DMS153 (cell line): ENCODE data around the gene CSNK2A3.
"Not testable (repeated sequence)": the region's sequence is repeated elsewhere in the genome, so short reads cannot be mapped to it uniquely, and the experiment has no call there.

Source experiments
- DNase-seq: peaks from one replicate; lab custom pipeline; 2025; lab: John Stamatoyannopoulos, UW

CSNK2A3 gene

GRCh38 chr11:11379661-11380060 lies 26.6 kb upstream of the CSNK2A3 start:
- no peak for DNase-seq

DNA sequence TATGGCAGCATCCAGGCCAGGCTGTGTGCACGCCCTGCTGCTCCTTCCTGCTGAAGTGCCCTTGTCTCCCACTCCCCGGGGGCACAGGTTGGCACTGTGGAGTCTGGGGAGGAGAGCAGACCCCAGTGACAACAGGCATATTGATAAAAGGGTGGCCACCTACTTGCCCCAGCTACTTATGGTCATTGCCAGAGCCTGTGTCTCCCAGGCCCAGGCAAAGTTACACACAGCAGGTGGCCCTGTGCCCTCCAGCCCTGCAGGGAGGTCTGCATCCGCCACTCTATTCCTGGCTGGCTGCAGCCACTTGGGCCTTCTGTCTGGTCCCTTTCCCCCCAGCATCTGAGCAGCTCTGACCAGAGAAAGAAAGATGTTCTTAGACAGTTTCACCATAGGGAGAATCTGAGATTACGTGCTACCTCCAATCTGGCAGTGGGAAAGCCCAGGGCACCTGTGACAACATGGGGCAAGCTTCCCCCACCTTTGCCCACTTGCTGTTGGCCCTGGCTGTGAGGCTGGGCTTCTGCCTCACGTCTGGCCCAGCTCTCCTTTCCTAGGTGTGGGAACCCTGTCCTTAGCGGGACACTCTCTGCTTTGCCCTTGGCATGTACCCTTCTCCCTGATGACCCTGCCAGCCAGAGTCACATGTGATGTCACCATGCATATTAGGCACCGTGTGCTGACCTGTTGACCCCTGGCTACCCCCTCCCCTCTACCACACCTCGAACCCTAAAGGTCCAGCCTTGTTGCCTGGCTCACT lies 25.3 kb upstream of the CSNK2A3 start:
- no peak for DNase-seq

GRCh38 chr11:11374358-11375148 lies 21.5 kb upstream of the CSNK2A3 start:
- no peak for DNase-seq

GRCh38 chr11:11373934-11374333 lies 20.9 kb upstream of the CSNK2A3 start:
- DNase-seq = no peak

DNA sequence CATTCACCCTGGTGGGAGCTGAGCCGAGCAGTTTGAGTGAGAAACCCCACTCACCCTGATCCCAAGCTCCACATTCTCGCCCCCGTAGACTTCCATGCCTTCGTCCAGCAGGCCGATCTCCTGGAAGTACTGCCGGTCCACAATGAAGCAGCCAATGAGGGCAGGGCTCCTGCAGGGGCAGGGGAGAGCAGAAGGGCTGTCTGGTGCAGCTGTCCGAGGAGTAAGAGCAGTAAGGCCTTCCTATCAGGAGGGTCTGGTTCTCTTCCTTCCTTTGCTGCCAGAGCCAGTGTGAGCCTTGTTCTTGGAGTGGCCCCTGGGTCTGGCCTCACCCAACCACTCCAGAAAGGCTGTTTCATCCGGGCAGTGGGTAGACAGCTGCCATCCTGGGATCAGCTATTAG lies 19.4 kb upstream of the CSNK2A3 start:
- no peak for DNase-seq

DNA sequence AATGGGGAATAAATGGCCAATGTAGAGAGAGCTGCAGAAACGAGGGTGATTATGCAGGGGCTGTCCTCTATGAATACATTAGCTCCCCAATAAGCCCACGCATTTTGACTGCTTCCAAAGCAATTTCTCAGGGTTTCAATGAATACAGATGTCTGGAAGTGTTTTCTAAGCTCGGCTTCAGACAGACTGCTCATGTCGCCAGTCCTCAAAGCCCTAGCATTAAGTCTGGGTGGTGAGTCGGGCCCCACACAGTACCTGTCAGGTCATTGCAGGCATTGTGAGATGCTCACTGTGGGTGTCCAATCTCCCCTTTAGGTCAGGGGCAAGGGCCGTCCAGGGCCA lies 17.9 kb upstream of the CSNK2A3 start:
- no peak for DNase-seq

- DNase-seq = no peak
Measured at GRCh38 chr11:11370255-11370961, 17.4 kb upstream of the CSNK2A3 start.

- no peak for DNase-seq
Measured at GRCh38 chr11:11366793-11367192, 13.7 kb upstream of the CSNK2A3 start.

- DNase-seq = no peak
Measured at GRCh38 chr11:11363674-11364073, 10.6 kb upstream of the CSNK2A3 start.

GRCh38 chr11:11359611-11360010 lies 6.6 kb upstream of the CSNK2A3 start:
- no peak for DNase-seq

GRCh38 chr11:11356842-11357241 lies 3.8 kb upstream of the CSNK2A3 start:
- no peak for DNase-seq

DNA sequence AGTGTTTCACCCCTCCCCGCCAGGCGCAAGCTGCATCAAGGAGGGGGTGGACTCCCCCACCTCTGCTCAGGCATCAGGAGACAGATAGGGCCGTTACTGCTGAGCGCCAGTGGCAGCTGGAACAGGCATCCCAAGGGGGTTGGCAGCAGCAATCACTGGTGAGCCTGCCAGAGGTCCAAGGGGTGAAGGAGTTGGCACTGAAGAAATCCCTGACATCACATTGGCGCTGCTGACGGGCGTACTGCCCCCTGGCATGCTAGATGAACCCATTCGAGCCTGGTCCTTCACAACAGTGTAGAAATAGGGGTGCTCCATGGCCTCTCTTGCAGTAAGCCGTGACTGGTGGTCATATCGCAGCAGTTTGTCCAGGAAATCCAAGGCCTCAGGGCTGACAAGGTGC lies 1.2 kb downstream of the CSNK2A3 start:
- DNase-seq = not testable (repeated sequence)

GRCh38 chr11:11351042-11351586 lies 1.9 kb downstream of the CSNK2A3 start:
- DNase-seq = no peak

DNA sequence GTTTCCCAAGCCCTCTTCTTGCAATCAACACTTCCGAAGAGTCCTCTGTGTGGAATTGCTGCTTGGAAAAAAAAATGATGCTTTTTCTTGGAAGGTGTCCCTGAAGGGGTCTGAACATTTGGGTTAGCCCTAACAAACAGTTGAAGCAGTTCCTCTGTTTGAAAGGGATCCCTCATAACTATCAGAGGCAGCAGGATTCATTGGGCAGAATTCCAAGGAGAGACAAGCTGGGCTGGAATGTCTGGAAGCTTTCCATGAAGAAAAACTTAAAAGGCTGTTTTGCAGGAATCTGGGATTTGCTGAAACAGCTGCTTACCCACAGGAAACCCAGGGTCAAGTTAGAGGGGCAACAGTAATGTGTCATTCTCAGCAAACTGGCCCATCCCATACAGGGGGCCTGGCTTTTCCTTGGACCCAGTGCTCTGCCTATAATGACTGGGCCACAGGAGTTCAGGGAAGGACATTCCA lies 3.1 kb downstream of the CSNK2A3 start:
- DNase-seq = no peak

GRCh38 chr11:11349106-11349825 lies 3.8 kb downstream of the CSNK2A3 start:
- no peak for DNase-seq

GRCh38 chr11:11348303-11348702 lies 4.7 kb downstream of the CSNK2A3 start:
- DNase-seq = no peak

DNA sequence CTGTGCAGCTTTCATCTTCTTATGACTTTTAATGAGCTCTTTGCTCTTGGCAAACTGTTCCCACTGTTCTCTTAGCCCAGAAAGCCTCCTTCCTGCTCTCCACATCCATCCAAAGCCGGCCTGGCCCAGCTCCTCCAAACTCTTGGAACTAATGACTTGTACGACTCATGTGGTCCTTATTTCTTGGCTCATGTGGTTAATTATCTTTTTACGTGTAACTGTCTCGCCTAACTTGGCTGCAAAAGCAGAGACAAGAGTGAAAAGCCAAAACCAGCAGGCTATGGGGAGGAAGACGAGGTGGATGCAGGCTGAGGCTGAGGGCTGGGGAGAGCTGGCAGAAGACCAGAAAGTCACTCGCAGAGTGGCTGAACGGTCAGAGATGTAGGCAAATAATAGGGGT lies 5.5 kb downstream of the CSNK2A3 start:
- DNase-seq = no peak

GRCh38 chr11:11346303-11346702 lies 6.7 kb downstream of the CSNK2A3 start:
- peak; percentile 88 for DNase-seq

DNA sequence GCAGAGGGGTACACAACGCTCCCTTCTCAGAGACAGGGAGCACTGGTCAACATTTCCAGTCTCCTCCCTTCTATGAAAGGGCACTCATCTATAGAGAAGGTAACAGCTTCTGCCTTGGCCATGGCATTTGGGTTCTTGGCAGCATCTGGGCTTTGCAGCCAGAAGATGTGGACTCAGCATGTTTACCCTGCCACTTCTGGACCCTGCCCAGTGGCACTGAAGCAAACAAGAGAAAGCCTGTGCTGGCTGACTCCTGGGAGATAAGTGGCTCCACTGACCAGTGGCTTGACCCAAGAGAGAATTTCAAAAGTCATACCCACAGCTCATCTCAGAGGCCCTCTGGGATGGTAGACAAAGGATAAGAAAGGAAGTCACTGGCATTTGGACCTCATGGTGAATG lies 8.0 kb downstream of the CSNK2A3 start:
- DNase-seq = no peak

DNA sequence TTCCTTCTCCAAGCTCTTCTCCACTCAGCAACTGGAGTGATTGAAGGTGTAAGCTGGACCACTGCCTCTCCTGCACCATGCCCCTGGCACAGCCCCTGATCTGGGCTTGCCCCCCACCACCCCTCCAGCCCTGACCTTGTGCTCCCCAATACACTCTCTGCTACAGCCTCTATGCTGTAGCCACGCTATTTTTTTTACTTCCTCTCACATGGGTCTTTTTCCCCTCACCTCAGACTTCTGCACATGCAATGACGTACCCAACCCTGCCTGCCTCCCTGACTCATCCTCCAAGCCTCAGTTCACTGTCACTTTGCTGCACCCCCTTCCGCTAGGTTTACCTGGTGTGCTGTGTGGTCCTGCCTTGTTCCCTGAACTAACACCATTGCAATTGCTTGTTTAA lies 9.0 kb downstream of the CSNK2A3 start:
- no peak for DNase-seq

DNA sequence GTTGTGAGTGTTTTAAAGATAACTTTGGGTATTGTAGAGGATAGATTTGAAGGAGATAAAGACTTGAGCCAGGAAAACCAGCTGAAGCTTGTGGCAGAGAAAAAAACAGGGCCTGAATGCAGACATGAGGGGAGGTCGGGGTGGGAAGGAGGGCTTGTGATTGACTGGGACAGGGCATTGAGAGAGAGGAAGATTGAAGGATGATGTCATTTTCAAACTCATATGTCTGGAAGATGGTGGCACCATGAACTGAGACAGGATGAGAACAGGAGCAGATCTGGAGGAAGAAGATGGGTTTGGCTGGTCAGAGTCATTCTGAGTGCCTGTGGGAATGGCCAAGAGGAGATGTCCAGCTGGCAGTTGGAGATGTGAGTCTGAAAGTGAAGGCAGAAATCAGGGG lies 14.7 kb downstream of the CSNK2A3 start:
- DNase-seq = no peak

DNA sequence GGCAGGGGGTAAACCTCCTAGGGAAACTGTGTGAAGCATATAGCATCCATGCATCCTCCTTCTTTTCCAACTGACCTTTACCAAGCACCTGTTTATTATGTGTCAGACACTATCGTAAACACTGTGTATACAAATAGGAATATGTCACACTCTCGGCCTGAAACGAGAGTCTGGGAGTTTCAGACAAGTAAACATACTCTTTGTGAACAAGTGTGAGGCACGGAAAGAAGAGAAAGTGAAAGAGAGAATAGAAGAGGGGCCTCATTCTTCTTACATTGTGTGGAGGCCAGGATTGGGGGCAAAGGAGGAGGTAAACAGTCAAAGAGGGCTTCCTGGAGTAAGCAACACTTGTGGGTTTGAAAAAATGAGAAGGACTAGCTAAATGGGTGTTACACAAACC lies 16.4 kb downstream of the CSNK2A3 start:
- no peak for DNase-seq
